WI38 (cell line): ENCODE results near the gene STXBP5.

Experiments
- H3K4me3 ChIP-seq: 2 replicates; pipeline ENCODE4 v1.5.1; 2011; ENCODE audit warnings: low read depth, mild to moderate bottlenecking, control low read depth, low read length
- CTCF ChIP-seq: IDR thresholded peaks from 2 replicates; pipeline ENCODE4 v1.5.1; 2012; ENCODE audit warnings: low read depth, mild to moderate bottlenecking, control low read depth, low read length

STXBP5 gene

DNA sequence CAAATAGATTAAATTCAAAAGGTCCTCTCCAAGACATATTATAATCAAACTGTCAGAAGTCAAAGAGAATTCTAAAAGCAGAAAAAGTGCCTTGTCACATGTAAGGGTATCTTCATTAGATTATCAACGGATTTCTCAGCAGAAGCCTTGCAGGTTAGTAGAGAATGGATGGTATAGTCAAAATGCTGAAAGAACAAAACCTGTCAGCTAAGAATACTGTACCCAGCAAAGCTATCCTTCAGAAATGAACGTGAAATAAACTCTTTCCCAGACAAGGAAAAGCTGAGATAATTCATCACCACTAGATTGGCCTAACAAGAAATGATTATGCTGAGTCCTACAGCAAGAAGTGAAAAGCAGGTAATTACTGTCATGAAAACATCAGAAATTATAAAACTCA lies 92.9 kb downstream of the STXBP5 start:
- no peak overlapping the region for H3K4me3 ChIP-seq
- no peak for TF ChIP-seq CTCF

GRCh38 chr6:147297663-147298316 lies 93.6 kb downstream of the STXBP5 start:
- TF ChIP-seq CTCF: no peak
- no peak overlapping the region for H3K4me3 ChIP-seq

DNA sequence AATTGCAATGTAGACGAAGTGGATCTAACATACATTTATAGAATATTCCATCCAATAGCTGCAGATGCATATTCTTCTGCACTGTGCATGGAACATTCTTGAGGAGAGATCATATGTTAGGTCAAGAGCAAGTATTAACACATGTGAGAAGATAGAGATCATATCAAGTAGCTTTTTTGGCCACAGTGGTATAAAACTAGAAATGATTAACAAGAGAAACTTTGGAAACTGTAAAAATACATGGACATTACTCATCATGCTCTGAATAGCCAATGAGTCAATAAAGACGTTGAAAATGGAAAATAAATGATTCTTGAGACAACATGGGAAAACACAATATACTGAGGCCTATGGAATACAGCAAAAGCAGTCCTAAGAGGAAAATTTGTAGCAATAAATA lies 94.2 kb downstream of the STXBP5 start:
- H3K4me3 ChIP-seq: no peak overlapping the region
- TF ChIP-seq CTCF: no peak

DNA sequence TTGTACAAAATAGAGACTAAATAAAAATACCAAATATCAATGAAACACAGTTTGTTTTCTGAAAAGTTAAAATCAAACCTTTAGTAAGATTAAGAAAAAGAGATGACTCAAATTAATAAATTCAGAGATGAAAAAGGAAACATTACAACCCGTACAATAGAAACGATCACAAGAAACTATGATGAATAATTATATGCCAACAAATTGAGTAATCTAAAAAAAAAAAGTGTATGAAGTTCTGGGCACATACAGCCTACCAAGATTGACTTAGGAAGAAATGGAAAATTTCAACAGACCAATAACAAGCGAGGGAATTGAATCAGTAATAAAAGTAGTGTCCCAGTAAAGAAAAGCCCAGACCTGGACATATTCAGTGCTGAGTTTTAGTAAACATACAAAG lies 94.8 kb downstream of the STXBP5 start:
- H3K4me3 ChIP-seq: no peak overlapping the region
- no peak for TF ChIP-seq CTCF

GRCh38 chr6:147301070-147301469 lies 96.9 kb downstream of the STXBP5 start:
- H3K4me3 ChIP-seq: no peak overlapping the region
- no peak for TF ChIP-seq CTCF

- H3K4me3 ChIP-seq: no peak overlapping the region
- TF ChIP-seq CTCF: no peak
Observed at GRCh38 chr6:147304016-147304415, 99.8 kb downstream of the STXBP5 start.

DNA sequence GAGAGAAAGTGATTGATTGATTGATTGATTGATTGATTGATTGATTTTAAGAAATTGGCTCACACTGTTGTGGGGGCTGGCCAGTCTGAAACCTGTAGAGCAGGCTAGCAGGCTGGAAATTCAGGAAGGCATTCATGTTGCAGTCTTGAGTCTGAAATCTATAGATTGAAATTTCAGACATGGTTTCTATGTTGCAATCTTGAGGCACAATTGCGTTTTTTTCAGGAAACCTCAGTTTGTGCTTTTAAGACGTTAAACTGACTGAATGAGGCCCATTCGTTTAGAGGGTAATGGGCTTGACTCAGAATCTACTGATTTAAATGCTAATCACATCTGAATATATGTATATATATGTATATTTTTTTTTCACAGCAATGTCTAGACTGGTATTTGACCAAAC lies 106.3 kb downstream of the STXBP5 start:
- no peak for TF ChIP-seq CTCF
- H3K4me3 ChIP-seq: no peak overlapping the region
